ENCODE results near the gene ZC3H12A.

DNA sequence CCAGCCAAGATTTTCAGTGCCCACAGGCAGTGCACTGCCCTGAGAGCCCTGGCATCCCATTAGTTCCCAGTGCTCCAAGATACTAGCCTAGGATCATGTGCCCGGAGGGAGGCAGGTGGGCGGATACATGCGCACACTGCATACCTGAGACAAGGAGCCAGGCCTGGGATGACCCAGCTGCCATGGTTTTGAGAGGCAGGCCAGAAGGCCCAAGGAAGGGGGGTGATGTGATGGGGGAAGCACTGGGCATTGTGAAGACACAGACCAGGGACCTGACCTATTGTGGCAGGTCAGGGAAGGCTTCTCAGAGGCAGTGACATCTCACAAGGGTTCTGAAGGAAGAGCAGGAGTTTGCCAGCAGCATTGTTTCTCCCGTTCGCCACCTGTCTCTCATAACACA is 3.6 kb downstream of the ZC3H12A start:
- TF ChIP-seq EP300 (IDR thresholded peaks at IDR 0.05), result no peak
- TF ChIP-seq, protein P1, sequence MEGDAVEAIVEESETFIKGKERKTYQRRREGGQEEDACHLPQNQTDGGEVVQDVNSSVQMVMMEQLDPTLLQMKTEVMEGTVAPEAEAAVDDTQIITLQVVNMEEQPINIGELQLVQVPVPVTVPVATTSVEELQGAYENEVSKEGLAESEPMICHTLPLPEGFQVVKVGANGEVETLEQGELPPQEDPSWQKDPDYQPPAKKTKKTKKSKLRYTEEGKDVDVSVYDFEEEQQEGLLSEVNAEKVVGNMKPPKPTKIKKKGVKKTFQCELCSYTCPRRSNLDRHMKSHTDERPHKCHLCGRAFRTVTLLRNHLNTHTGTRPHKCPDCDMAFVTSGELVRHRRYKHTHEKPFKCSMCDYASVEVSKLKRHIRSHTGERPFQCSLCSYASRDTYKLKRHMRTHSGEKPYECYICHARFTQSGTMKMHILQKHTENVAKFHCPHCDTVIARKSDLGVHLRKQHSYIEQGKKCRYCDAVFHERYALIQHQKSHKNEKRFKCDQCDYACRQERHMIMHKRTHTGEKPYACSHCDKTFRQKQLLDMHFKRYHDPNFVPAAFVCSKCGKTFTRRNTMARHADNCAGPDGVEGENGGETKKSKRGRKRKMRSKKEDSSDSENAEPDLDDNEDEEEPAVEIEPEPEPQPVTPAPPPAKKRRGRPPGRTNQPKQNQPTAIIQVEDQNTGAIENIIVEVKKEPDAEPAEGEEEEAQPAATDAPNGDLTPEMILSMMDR (IDR thresholded peaks at IDR 0.05), result no peak
- no peak for TF ChIP-seq POLR2A (IDR thresholded peaks at IDR 0.05)
- no peak for TF ChIP-seq POLR2AphosphoS5 (IDR thresholded peaks at IDR 0.05)
